GM12878 (cell line): ENCODE data around the gene FAM120AOS.

Source experiments
- EZH2 ChIP-seq: IDR thresholded peaks from 2 replicates; pipeline ENCODE4 v1.6.1; 2012; ENCODE audit warnings: low read depth, mild to moderate bottlenecking, control low read depth, inconsistent platforms, low read length, borderline replicate concordance; ENCODE audit not compliant: control insufficient read depth
- FOXM1 ChIP-seq: IDR thresholded peaks from 2 replicates; pipeline ENCODE4 v1.6.1; 2012; ENCODE audit warnings: low read depth, mild to moderate bottlenecking, inconsistent platforms, low read length, moderate library complexity
- POLR2AphosphoS2 ChIP-seq: IDR thresholded peaks from 2 replicates; pipeline ENCODE4 v1.6.1; 2011; ENCODE audit warnings: low read depth, mild to moderate bottlenecking, low read length, improper control_type of control experiment, moderate library complexity
- RELA ChIP-seq: fragments of 450-650 bp; IDR thresholded peaks from 2 replicates; pipeline ENCODE4 v1.8.0; 2014; ENCODE audit warnings: borderline replicate concordance; ENCODE audit not compliant: partially characterized antibody
- SUPT20H ChIP-seq: IDR thresholded peaks from 2 replicates; pipeline ENCODE4 v1.6.1; 2011; ENCODE audit warnings: low read depth, mild to moderate bottlenecking, low read length, moderate library complexity, borderline replicate concordance; ENCODE audit not compliant: control insufficient read depth

- TF ChIP-seq SUPT20H: no peak
- no peak for TF ChIP-seq POLR2AphosphoS2
- TF ChIP-seq FOXM1: no peak
- no peak for TF ChIP-seq RELA
- TF ChIP-seq EZH2: no peak
These were observed 20.0 kb upstream of the FAM120AOS start for GRCh38 chr9:93473411-93473810.
